GM19023 (cell line): ENCODE measurements around the gene TTLL5.
"Not testable (repeated sequence)": the region's sequence is repeated elsewhere in the genome, so short reads cannot be mapped to it uniquely, and the experiment has no call there.

Experiments
- ATAC-seq: cut with Tn5 transposase; IDR thresholded peaks from one replicate; pipeline ENCODE4 v1.9.1; 2021; ENCODE audit warnings: mild to moderate bottlenecking, moderate library complexity; ENCODE audit not compliant: unreplicated experiment

The TTLL5 gene

GRCh38 chr14:75904311-75904710 is 243.3 kb downstream of the TTLL5 start:
- ATAC-seq: no peak

- no peak for ATAC-seq
These were observed 244.3 kb downstream of the TTLL5 start for GRCh38 chr14:75905147-75905904.

- ATAC-seq: no peak
These were observed 245.2 kb downstream of the TTLL5 start for GRCh38 chr14:75906228-75906627.

- ATAC-seq: no peak
These were observed 245.7 kb downstream of the TTLL5 start for GRCh38 chr14:75906680-75907280.

- ATAC-seq: no peak
These were observed 246.8 kb downstream of the TTLL5 start for GRCh38 chr14:75907756-75908359.

GRCh38 chr14:75909630-75910029 is 248.6 kb downstream of the TTLL5 start:
- no peak for ATAC-seq

GRCh38 chr14:75910048-75910447 is 249.0 kb downstream of the TTLL5 start:
- ATAC-seq: no peak

GRCh38 chr14:75911883-75912282 is 250.8 kb downstream of the TTLL5 start:
- no peak for ATAC-seq

GRCh38 chr14:75913183-75913582 is 252.1 kb downstream of the TTLL5 start:
- ATAC-seq: no peak

GRCh38 chr14:75915045-75915444 is 254.0 kb downstream of the TTLL5 start:
- no peak for ATAC-seq

- no peak for ATAC-seq
These were observed 256.4 kb downstream of the TTLL5 start for GRCh38 chr14:75917322-75917945.

GRCh38 chr14:75917946-75918335 is 256.9 kb downstream of the TTLL5 start:
- no peak for ATAC-seq

GRCh38 chr14:75920421-75920820 is 259.4 kb downstream of the TTLL5 start:
- not testable (repeated sequence) for ATAC-seq

- ATAC-seq: not testable (repeated sequence)
These were observed 264.2 kb downstream of the TTLL5 start for GRCh38 chr14:75925141-75925840.

- no peak for ATAC-seq
These were observed 265.5 kb downstream of the TTLL5 start for GRCh38 chr14:75926431-75927115.

- no peak for ATAC-seq
These were observed 266.6 kb downstream of the TTLL5 start for GRCh38 chr14:75927564-75928087.

- ATAC-seq: no peak
These were observed 267.7 kb downstream of the TTLL5 start for GRCh38 chr14:75928690-75929181.

- ATAC-seq: no peak
These were observed 272.8 kb downstream of the TTLL5 start for GRCh38 chr14:75933712-75934296.

- ATAC-seq: no peak
These were observed 274.1 kb downstream of the TTLL5 start for GRCh38 chr14:75934998-75935628.
